ENCODE results near the gene TTC33.

TTC33 gene

GRCh38 chr5:40560474-40561110, 195.2 kb downstream of the TTC33 start:
- DNase-seq = no peak

- DNase-seq = no peak
Measured at GRCh38 chr5:40559306-40559705, 196.5 kb downstream of the TTC33 start.

- DNase-seq = no peak
Measured at GRCh38 chr5:40557501-40557900, 198.3 kb downstream of the TTC33 start.

- DNase-seq = no peak
Measured at GRCh38 chr5:40556811-40557210, 198.9 kb downstream of the TTC33 start.

DNA sequence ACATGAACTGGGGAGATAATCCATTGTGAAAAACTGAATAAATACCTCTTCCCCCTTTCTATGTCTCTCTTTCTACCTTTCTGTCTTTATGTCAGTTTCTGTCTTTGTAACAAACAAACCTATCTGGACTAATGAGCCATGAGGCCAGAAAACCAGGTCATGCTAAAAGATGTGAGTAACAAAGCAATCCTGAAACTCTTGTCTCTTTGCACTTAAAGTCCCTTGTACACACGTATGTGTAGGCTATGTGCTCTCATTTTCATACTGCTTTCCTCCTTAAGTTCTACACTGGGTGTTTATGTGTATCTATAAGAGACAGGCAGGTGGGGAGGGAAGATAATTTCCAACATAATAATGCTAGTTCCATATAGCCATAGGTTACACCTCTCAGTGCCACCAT, 199.9 kb downstream of the TTC33 start:
- no peak for DNase-seq

DNA sequence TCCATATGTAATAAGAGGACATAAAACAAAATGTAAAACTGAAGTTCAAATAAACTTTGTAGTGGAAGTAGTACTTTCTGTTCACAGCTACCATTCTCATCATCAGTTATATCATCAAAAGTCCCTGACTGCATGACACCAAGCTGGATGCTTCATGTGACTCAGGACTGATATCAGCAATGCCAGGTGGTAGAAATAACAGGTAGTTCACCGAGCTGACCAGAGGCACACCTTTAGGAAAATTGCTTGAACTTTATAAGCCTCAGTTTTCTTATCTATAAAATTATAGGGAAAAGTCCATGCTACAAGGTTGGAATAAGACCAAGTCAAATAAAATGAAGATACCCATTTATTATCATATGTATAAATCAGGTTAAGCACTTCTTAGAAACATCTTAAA, 200.9 kb downstream of the TTC33 start:
- DNase-seq = no peak

DNA sequence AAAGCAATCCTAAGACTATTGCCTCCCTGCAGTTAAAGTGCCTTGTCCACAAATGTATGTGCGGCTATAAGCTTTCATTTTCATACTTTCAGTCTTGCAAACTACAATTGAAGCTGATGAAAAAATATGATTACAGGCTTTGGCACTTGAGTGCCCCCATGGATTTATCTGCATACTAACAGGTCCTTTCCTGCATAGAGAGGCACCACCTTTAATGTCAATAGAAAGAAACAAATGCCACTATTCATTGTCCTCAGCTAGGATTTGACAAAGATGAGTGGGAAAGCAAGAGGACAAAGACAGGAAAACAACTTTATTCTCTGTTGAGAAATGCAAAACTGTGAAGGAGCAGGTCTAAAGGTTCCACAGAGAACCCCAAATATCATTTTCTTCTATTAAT, 201.7 kb downstream of the TTC33 start:
- DNase-seq = no peak

DNA sequence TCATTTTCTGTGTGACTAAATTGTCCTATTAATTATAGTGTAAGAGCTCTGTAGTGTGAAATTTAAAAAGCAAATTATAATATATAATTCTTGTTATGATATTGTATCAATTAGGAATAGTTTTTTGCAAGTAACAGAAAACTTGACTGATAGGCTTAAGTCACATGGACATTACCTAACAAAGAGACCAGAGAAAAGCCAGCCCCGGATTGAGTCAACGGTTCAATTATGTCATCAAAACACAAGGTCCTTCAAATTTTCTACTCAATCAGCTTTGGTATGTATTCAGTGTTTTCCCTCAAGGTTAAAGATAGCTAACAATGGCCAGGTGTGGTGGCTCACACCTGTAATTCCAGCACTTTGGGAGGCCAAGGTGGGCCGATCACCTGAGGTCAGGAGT, 202.8 kb downstream of the TTC33 start:
- no peak for DNase-seq

DNA sequence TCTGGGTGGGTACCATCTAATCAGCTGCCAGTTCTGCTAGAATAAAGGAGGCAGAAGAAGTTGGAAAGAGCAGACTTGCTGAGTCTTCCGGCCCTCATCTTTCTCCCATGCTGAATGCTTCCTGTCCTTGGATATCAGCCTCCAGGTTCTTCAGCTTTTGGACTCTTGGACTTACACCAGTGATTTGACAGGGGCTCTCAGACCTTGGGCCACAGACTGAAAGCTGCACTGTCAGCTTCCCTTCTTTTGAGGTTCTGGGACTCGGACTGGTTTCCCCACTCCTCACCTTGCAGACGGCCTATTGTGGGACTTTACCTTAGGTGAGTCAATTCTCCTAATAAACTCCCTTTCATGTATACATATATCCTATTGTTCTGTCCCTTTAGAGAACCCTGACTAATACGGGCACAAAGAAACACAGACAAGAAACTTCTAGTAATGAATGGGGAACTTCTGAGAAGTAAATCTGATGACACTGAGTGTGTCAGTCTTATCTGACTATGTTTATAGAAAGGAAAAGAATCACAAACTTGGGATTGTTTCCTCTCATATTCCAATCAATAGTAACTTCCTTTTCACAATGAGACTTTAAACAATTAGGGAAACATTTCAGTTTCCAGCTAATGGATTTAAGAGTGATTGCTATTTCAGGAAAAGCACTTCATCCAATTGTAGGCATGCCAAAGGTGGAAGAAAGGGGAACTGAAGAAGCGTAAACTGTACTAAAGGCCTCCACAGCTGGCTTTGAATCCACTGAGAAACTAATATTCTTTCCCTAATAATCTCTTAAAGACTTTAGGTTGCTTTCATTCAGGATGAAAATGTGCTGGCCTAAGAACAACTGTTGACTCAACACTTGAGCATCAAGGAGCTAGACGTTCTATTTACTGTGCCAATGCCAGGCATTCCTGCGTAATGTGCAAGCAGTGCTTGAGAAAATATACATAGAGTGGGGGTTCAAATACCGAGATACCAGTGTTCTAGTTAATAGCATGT, 204.0 kb downstream of the TTC33 start:
- no peak for DNase-seq

DNA sequence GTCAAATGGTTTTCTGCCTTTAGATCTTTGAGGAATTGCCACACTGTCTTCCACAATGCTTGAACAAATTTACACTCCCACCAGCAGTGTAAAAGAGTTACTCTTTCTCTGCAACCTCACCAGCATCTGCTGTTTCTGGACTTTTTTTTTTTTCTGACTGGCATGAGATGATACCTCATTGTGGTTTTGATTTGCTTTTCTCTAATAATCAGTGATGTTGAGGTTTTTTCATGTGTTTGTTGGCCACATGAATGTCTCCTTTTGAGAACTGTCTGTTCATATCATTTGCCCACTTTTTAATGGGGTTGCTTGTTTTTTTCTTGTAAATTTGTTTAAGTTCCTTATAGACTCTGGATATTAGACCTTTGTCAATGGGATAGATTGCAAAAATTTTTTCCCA, 205.3 kb downstream of the TTC33 start:
- DNase-seq = no peak

- no peak for DNase-seq
Measured at GRCh38 chr5:40549616-40550015, 206.1 kb downstream of the TTC33 start.

DNA sequence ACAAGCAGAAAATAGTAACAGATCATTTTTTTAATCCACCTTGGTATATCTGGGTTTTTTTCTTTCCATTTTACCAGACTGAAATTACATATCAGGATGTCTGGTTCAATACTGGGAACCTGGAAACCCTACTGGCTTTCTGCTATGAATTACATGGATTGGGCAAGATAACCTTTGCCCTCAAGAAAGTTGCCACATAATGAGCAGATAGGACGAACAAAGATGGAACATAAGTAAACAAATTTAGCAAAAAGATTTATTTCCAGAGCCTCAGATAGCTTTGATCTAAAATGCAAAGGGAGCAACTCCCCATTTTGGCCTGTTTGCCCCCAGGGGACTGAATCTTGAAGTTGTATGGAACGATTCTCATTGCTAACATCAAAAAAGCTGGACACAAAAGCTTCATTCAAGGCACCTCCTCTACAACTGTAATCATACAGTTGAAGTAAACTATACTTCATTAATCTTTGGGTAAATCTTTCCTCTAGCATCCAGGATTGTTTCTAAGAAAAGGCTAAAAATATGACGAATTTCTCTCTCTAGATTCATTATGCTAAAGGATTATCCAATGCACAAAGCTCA, 207.7 kb downstream of the TTC33 start:
- DNase-seq = no peak

GRCh38 chr5:40547557-40547956, 208.2 kb downstream of the TTC33 start:
- no peak for DNase-seq

- no peak for DNase-seq
Measured at GRCh38 chr5:40540301-40540700, 215.5 kb downstream of the TTC33 start.

DNA sequence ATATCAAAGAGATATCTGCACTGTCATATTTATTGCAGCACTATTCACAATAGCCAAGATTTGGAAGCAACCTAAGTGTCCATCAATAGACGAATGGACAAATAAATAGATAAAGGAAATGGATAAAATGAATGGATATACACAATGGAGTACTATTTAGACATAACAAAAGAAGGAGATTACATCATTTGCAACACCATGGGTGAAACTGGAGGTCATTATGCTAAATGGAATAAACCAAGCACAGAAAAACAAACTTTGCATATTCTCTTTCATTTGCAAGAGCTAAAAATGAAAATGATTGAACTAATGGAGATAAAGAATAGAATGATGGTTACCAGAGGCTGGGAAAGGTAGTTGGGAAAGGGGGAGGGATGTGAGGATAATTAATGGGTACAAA, 231.1 kb downstream of the TTC33 start:
- no peak for DNase-seq

GRCh38 chr5:40521925-40522324, 233.8 kb downstream of the TTC33 start:
- DNase-seq = no peak

DNA sequence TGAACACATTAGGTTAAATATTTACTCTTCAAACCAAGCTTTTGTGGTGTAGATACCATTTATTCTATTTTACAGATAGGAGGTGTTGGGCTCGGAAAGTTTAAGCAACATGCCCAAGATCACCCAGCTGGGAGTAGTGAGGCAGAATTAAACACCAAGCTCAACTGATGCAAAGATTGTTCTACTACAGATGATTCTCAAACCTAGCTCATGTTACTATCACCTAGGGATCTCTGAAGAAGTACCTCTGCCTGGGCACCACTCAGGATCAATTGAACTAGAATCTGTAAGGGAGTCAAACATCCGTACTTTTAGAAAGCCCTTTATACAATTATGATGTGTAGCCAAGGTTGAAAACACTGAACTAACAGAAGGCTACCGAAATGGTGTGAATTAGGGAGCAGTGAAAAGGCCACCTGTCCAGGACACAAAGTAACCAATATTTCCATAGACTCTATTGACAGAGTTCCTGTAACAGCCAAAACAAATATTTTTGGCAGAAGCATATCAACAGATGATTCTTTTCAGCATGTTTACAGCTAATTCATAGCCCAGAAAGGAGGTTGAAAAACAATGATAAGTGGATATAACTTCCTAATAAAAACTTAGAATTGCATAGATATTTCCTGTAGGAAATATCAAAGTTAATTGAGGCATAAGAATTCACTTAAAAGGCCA, 234.5 kb downstream of the TTC33 start:
- no peak for DNase-seq

- DNase-seq = no peak
Measured at GRCh38 chr5:40518485-40518917, 237.3 kb downstream of the TTC33 start.

DNA sequence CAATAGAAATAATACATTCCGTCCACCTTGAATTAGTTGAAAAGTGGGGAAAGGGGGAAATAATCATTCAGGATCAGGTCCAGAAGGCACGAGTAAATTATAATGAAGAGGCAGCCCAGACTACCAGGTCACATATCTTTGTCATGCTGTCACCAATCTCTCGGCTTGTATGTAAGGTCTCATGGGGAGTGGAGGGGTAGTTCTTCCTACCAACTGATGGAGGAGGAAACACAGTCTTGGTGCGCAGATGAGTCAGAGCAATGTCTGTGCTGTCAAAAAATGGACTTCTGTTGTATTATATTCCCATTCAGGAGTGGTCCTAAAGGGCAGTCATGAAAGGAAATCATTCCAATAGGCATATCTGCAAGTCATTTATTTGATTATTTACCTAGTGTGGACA, 240.3 kb downstream of the TTC33 start:
- peak; percentile 11 for DNase-seq

GRCh38 chr5:40514976-40515375, 240.8 kb downstream of the TTC33 start:
- DNase-seq = peak; percentile 14

GRCh38 chr5:40511801-40512200, 244.0 kb downstream of the TTC33 start:
- no peak for DNase-seq

DNA sequence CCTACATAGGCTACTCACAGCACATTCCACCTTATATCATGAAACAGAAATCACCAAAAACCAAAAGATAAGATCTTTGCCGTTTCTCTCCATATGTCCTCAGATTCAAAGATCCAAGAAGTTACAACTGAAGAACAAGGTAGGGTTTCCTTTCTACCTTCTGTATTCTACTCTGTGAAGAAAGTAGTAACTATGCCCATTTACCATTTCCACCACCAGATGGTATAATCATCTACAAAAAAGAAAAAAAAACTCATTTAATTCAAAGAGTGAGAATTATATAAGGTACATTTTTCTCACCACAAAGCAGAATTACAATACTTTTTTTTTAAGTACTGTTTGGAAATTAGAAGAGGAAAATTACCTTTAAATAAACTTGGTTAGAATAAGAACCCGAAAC, 248.7 kb downstream of the TTC33 start:
- DNase-seq = no peak

DNA sequence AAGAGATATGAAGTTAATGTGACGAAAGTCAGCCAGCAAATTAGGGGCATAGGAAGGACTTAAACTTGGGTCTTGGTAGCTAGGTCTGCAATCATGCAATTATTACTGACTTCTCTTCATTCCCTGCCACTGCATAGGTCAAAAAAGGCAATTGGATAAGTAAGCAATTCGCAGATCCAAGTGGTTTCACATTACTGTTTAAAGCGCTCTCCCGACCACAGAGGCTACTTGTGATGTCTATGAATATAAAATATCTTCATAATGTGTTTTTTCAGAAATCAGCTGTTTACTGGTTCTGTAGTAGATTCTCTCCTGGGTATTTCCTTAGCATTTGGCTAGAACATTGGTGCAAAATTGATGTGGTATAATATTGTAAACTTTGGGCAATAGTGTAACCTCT, 250.7 kb downstream of the TTC33 start:
- no peak for DNase-seq

Data from CD4-positive, alpha-beta T cell treated with Interleukin-6 for 4 hours (primary cell).